ENCODE data around the gene OR2AT4. TPM values are rescaled to one million over a fixed set of nuclear protein-coding genes. Genes with fewer than 3 reads are reported as not detected.

OR2AT4 gene
- total and polyA plus RNA-seq, 2 of the 4 experiments (the other 2 are of a cell fraction), result not detected

- Histone ChIP-seq H3K18ac (ENCODE audit: low read depth, low read length) (0 out of 2 replicates have a peak overlapping the region, but pooled peaks have one; percentile 17), H2AFZ (replicated peaks; ENCODE audit: low read length, poor library complexity) (peak overlapping the region; percentile 91), H3K27me3 (ENCODE audit: control insufficient read depth, insufficient read depth, low read length) (peaks cover 21% of the 10 kb centered on the region), H3K79me1 (ENCODE audit: low read depth in 1 of 2, low read length in 2 of 2) (no peaks in the 10 kb centered on the region), H2AK5ac (ENCODE audit: low read depth, low read length) (peak overlapping the region; percentile 79; the same call in 1 of the 2 replicates), H2BK20ac (ENCODE audit: low read depth, low read length) (peak overlapping the region; percentile 76), H3K14ac (replicated peaks; ENCODE audit: low read depth, low read length) (peak overlapping the region; percentile 87), H3K27ac (ENCODE audit: insufficient read depth, low read length) (0 out of 2 replicates have a peak overlapping the region, but pooled peaks have one; percentile 3), H2AK9ac (replicated peaks; ENCODE audit: low read depth, low read length, poor library complexity) (peak overlapping the region; percentile 87), H4K8ac (ENCODE audit: low read depth in 2 of 2, low read length in 2 of 2) (peak overlapping the region; percentile 63 to 88), H3K9me3 (ENCODE audit: control insufficient read depth, insufficient read depth, low read length) (no peaks in the 10 kb centered on the region), H4K91ac (ENCODE audit: insufficient read depth, low read depth, low read length) (peak overlapping the region; percentile 87), H3K4me3 (ENCODE audit: insufficient read depth, low read depth, low read length) (no peak overlapping the region), H4K20me1 (ENCODE audit: insufficient read depth, low read length) (no peaks in the 10 kb centered on the region), H3K4ac (ENCODE audit: low read depth, low read length) (peak overlapping the region; percentile 59), H3K4me1 (ENCODE audit: control insufficient read depth, insufficient read depth, low read length) (peaks cover 2% of the 10 kb centered on the region; the same call in 1 of the 2 replicates), H2BK5ac (ENCODE audit: low read depth, low read length, poor library complexity, severe bottlenecking) (no peak overlapping the region), H2BK120ac (ENCODE audit: low read depth, low read length) (peak overlapping the region; percentile 86), H3K56ac (ENCODE audit: extremely low read depth, insufficient read depth, low read length) (no peak overlapping the region), H3K23ac (ENCODE audit: low read depth, low read length) (peak overlapping the region; percentile 19; the same call in 1 of the 2 replicates), H3K4me2 (ENCODE audit: low read depth, low read length) (no peak overlapping the region), H2BK15ac (ENCODE audit: low read depth, low read length) (peak overlapping the region; percentile 97; the same call in 1 of the 3 replicates), H3K9me1 (ENCODE audit: insufficient read depth, low read length) (peaks cover 5% of the 10 kb centered on the region), H4K5ac (ENCODE audit: low read depth, low read length) (peak overlapping the region; percentile 77), H3K36me3 (ENCODE audit: control insufficient read depth, insufficient read depth, low read length) (no peaks in the 10 kb centered on the region), H3K9ac (ENCODE audit: low read depth, low read length) (no peak overlapping the region)
- ChIA-PET CTCF (interaction anchor here (1.1 to 5.6 kb wide), 5 partner anchors 62 to 120 kb away, joined by 3 to 43 read pairs (median 7); partner anchors contain the start of gene TPBGL), POLR2A (ENCODE audit: unreplicated experiment) (no interaction called here)
- peak; percentile 99 for ATAC-seq (ENCODE audit: low read depth)
- dilution Hi-C loops (cut with HindIII; ENCODE audit: low sequenced_read_pairs, unreplicated experiment), result no loop called here
- peak; percentile 95 for DNase-seq
- intact Hi-C loops (cut with micrococcal nuclease), result loop anchor here (2.0 kb wide), 1 partner anchor 120 kb away; no protein-coding TSS in a partner anchor
- BruUV-seq (replicated peaks), result no TSS peak
- TF ChIP-seq SMC3 (IDR thresholded peaks at IDR 0.05; ENCODE audit: low read depth, low read length) (peak; percentile 13; the same call in 1 of the 2 replicates), FOS (IDR thresholded peaks at IDR 0.05; ENCODE audit: low read depth, low read length) (peak; percentile 65), RFX5 (IDR thresholded peaks at IDR 0.05; ENCODE audit: low read depth, low read length) (no peak), CEBPB (IDR thresholded peaks at IDR 0.05; ENCODE audit: low read depth, low read length) (no peak), NFE2L2 (IDR thresholded peaks at IDR 0.05; ENCODE audit: low read depth, low read length) (no peak), BHLHE40 (IDR thresholded peaks at IDR 0.05; ENCODE audit: low read depth, low read length) (0 out of 2 replicates have a peak, but pooled peaks have one; percentile 56), RCOR1 (IDR thresholded peaks at IDR 0.05; ENCODE audit: insufficient replicate concordance, low read length) (no peak), MXI1 (IDR thresholded peaks at IDR 0.05; ENCODE audit: borderline replicate concordance, low read depth, low read length) (peak; percentile 60; the same call in 1 of the 2 replicates), MAZ (IDR thresholded peaks at IDR 0.05; ENCODE audit: borderline replicate concordance, low read depth, low read length) (peak; percentile 24; the same call in 1 of the 2 replicates), USF2 (IDR thresholded peaks at IDR 0.05; ENCODE audit: low read depth, low read length) (peak; percentile 78)
- 73% methylated on average over 3 of the region's 10 CpGs; no CpG with 5 or more reads in 1 of the 2 experiments for WGBS, 2 experiments (ENCODE audit: extremely low coverage in 2 of 2, insufficient read length in 1 of 2)
- in situ Hi-C loops (cut with MboI; ENCODE audit: low sequenced_read_pairs), result no loop called here
These were observed 46.2 kb upstream of the OR2AT4 start for GRCh38 chr11:75142714-75143419.

Measured in IMR-90 (cell line).